GM18502 (cell line): ENCODE measurements around the gene NELL1.

ENCODE experiments used
- ATAC-seq: cut with Tn5 transposase; IDR thresholded peaks from one replicate; pipeline ENCODE4 v1.9.1; 2021; ENCODE audit warnings: mild to moderate bottlenecking; ENCODE audit not compliant: unreplicated experiment, poor library complexity

NELL1 gene

GRCh38 chr11:21588754-21589153, 919.4 kb downstream of the NELL1 start:
- no peak for ATAC-seq

- no peak for ATAC-seq
These were observed 933.3 kb downstream of the NELL1 start for GRCh38 chr11:21602699-21603098.

GRCh38 chr11:21603886-21604285, 934.5 kb downstream of the NELL1 start:
- ATAC-seq, result no peak

GRCh38 chr11:21604564-21604963, 935.2 kb downstream of the NELL1 start:
- no peak for ATAC-seq

- no peak for ATAC-seq
These were observed 942.9 kb downstream of the NELL1 start for GRCh38 chr11:21612326-21612725.

GRCh38 chr11:21614961-21615360, 945.6 kb downstream of the NELL1 start:
- ATAC-seq, result no peak

GRCh38 chr11:21615955-21616371, 946.6 kb downstream of the NELL1 start:
- no peak for ATAC-seq

GRCh38 chr11:21622566-21622965, 953.2 kb downstream of the NELL1 start:
- ATAC-seq, result no peak

- ATAC-seq, result no peak
These were observed 953.6 kb downstream of the NELL1 start for GRCh38 chr11:21622995-21623394.
